ENCODE data around the gene PIEZO2.

DNA sequence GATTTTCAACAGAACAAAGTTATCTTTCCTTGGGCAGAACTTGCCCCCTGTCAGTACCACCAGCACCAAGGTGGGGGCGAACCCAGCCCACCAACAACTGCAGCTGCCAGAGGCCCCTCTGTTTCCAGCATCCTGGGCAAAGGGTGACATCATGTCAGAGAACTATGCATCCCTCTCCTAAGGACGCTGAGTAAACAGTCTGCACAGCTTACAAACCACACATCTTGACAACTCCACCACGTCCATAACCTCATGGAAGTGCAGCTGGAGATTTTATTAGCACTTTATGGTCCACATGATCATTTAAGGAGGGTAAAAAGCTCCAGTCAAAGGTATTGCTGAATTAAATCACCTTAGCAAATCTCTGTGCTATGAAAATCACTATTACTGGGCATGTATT, 40.4 kb downstream of the PIEZO2 start:
- TF ChIP-seq, protein P1, sequence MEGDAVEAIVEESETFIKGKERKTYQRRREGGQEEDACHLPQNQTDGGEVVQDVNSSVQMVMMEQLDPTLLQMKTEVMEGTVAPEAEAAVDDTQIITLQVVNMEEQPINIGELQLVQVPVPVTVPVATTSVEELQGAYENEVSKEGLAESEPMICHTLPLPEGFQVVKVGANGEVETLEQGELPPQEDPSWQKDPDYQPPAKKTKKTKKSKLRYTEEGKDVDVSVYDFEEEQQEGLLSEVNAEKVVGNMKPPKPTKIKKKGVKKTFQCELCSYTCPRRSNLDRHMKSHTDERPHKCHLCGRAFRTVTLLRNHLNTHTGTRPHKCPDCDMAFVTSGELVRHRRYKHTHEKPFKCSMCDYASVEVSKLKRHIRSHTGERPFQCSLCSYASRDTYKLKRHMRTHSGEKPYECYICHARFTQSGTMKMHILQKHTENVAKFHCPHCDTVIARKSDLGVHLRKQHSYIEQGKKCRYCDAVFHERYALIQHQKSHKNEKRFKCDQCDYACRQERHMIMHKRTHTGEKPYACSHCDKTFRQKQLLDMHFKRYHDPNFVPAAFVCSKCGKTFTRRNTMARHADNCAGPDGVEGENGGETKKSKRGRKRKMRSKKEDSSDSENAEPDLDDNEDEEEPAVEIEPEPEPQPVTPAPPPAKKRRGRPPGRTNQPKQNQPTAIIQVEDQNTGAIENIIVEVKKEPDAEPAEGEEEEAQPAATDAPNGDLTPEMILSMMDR (IDR thresholded peaks at IDR 0.05; ENCODE audit: insufficient read depth, low read length), result no peak
- TF ChIP-seq POLR2AphosphoS5 (IDR thresholded peaks at IDR 0.05; ENCODE audit: low read depth) (no peak), REST (IDR thresholded peaks at IDR 0.05; ENCODE audit: insufficient replicate concordance, low read depth) (no peak)
